Islet of Langerhans (tissue), 1 donor: ENCODE results near the gene SMIM23.

Experiments used
- FAIRE-seq: peaks from one replicate; lab custom pipeline; 2011; peaks lifted over from hg19 to GRCh38; lab: Jason Lieb, UNC

Gene SMIM23

DNA sequence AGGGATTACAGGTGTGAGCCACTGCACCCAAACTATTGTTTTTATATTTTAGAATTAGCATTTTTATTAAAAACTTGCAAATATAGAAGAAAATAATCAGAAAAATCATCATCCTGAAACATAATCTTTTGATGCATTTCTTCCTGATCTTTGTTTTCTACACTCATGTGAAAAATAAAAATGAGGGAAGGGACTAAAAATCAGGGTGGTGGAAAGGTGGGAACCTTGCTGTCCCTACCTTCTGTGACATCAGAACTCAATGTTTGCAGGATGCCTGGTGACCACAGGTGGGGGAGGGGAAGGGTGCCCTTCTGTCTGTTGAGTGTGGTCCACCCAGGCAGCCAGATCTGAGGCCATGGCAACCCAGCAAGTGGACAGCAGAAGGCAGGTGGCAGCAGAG lies at the start of gene SMIM23:
SMIM23 (plus strand) TSS at position 301 of the 400 bp plus-strand sequence; CDS start at position 356, 55 bp downstream.
- FAIRE-seq: no peak

DNA sequence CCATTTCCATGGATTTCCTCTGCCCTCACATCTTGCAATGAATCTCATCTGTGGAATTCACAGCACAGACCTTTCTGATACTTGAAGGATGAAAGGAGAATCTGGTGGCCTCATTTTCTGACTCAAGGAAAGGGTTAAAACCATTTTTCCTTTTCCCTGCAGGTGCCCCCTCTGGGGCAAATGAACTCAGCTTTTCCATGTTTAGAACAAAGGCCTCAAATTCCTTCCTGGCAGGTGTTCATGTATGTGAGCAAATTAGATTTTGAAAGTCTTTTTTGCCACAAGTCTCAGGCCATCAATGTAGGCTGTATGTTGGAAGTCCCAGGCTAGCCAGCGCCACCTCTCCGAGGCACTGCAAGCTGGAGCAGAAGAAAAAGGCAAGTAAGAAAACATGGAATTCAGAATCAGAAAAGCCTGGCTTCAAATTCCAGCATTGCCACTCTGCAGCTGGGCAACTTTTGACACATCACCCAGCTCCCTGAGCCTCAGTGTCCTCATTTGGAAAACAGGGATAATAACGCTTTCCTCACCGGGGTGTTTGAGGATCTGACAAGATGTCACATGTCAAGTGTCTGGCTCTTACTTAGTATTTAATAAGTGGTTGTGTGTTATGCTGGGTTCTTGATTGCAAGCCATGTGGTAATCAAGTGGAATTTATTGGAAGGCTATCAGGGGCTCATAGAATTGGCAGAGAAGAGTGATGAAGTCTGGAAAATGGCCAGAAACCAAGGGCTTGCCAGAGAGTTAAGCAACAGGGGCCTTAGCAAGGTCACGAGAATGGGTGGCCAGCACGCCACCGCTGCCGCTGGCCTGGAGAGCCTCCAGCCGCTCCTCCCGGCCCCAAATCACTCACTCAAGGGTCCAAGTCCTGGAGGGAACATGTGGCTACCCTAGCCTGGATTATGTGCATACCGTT lies 48.4 kb upstream of the SMIM23 start:
- FAIRE-seq: no peak

DNA sequence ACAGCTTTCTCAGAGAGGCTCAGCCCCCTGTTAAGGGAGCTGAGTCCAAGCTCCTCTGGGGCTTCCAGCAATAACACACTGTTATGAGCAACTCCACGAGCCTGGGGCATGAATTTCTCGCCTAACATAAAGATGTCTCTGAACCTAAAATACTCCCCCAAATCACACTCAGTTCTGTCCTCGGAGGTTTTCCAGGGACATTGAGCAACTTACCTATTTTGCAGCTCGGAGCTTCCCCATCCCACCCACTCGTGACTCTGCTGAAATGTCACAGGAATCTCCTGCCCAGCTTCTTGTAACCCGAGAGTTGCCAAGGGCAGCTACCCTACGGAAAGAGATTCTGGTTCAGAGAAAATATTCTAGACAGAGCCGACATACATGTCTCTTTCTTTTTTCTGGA lies 47.1 kb upstream of the SMIM23 start:
- FAIRE-seq: no peak

- FAIRE-seq: no peak
Observed at GRCh38 chr5:171739271-171739670, 46.3 kb upstream of the SMIM23 start.

DNA sequence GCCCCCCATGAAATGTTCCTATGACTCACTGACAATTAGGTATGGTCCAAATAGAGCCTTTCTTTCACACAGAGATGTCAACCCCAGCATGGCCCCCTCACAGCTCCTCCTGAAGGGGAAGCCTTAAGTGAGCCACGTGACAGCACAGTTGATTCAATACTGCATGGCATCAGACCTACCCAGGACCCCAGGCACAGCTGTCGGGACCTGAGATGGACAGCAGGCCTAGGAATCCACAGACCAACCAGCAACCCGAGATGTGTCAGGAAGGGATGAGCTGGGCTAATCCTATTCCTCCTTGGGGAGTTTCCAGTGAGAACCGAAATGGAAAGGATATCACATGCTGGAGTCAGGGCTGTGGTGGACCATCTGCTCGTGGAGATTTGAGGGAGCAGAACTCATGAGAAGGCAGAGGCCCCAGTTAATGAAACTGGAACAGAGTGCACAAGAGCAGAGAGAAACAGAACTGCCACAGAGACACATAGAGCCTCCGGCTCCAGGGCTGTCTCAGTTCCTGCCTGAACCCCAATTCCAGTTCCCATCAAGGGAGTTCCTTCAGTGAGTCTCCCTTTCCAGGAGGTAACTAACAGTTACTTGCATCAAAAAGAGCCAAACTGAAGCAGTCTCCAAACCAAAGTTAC lies 42.1 kb upstream of the SMIM23 start:
- FAIRE-seq: no peak

DNA sequence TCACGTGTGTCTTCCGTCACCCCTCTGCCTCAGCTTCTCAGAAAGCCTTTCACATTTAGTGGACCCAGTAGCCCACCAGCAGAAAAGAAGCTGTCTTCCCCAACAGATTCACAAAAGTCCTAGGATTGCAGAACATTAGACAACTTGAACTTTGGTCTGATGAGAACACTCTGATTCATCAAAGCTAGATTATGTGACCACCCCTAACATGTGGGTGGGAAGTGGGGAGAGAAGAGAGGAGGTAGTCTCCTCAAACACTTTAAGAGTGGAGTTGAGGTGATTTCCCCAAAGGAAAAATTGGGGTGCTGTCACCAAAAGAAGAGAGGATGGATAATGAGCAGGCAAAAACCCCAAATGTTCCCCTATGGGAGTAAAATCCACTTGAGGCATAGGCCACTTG lies 41.4 kb upstream of the SMIM23 start:
- no peak for FAIRE-seq

DNA sequence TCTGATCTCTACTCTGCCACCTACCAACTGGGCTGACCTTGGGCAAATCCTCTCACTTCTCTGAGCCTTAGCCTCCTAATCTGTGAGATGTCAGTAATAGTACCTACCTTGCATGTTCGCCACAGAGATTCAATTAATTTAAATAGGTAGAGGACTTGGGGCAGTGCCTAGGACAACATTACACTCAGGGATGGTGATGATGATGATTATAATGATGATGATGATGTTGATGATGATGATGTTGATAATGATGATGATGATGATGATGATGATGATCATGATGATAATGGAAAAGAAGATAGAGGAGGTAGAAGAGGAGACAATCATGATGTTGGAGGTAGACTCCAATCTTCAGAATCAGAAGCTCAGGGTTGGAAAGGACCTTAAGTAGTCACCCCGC lies 40.7 kb upstream of the SMIM23 start:
- no peak for FAIRE-seq

DNA sequence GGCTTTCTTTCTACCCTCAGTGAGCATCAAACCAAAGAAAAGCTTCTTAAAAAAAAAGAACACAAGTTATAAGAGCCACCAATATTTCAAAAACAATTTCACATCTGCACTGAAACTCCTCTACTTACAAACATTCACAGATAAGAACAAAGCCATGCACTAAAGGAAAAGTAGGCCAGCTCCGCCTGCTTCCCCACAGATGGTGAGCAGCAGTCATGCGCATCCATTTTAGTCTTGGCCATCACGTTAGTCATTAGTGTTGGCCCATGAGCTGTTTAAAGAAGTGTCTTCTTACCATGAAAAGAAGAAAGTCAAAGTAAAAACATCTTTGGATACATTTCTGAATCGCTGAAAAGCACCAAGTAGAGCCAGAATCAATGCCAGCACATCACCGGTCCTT lies 40.0 kb upstream of the SMIM23 start:
- no peak for FAIRE-seq

DNA sequence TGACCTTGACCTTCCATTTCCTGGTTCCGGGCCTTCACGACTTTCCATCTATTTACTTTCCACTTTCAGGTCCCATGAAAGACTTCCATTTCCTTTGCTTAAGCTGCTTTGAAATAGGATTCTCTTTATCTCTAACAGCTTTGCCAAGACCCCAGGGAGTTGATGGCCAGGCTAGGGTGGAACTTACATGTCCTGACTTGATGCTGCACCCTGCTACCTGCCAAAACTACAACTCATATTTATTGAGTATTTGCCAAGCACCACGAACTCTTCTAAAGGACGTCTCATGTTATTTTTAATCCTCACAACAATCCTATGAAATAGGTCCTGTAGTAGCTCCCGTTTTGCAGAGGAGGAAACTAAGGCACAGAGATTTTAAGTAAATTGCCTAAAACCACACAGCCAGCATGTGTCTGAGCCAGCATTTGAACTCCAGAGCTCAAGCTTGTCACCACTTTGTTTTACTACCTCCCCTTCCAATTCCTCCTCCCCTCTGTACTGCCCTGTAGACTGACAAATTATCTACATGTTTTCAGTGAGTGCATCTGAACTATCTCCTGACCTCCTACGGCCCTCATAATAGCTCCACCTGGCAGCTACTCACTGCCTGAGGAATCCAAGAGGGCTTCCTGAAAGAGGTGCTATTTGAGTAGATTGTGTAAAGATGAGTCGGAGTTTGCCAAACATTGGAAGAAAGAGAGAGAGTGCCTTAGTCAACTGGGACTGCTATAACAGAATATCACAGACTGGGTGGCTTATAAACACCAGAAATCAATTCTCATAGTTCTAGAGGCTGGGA lies 38.4 kb upstream of the SMIM23 start:
- no peak for FAIRE-seq

DNA sequence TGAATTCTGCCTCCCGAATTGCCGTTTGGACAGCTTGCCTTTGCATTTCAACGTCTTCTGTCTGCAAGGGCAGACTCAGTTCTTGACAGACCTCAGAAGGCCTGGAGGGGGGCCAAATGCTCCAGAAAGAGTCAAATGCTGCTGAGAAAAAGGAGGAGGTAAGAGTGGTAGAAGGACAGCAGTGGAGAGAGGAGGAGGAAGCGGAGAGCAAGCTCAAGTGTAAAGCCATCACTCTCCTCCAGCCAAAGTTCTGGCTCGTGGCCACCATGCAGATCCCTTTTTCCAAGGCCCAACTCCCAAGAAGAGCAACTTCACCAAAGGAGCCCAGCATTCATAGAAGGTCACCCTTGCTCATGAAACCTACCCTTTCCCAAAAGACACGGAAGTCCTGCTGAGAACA lies 36.9 kb upstream of the SMIM23 start:
- no peak for FAIRE-seq

DNA sequence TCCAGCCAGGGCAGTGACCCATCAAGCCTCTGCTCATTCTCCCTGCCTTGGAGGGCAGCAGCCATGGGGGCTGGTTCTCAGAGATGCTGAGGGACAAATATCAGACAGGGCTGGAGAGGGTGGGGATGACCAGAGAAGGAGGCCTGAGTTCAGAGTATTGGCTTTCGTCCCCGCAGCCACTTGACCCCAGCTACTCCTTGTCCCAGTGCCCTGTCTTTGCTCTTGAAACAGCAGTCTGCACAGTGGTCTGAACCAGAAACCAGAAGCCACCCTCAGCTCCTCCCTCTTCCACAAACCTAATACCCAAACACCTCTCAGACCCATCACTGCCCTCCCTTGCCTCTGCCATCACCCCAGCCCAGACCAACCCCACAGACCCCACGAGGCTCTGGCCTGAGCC lies 36.3 kb upstream of the SMIM23 start:
- FAIRE-seq: no peak

GRCh38 chr5:171750311-171750788 lies 35.3 kb upstream of the SMIM23 start:
- FAIRE-seq: no peak

DNA sequence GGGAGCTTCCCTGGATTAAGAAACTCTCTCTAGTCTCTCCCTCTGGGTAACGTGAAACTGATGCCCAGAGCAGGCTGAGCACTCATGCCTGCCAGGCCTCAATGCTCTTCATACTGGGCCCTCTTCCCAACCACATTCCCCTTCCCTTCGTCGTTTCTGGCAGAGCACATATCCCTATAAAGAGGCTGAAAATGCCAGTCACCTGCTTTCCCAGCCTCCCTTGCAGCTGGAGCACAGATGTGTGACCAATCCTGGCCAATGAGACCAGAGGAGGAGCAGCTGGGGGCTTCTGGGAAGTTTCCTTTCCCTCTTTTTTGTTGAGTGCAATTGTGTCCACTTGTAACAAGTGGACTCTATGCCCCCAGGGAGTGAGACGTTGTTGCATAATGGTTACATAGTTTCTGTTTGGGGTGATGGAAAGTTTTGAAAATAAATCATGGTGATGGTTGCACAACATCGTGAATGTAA lies 30.2 kb upstream of the SMIM23 start:
- FAIRE-seq: no peak

GRCh38 chr5:171757853-171758535 lies 27.6 kb upstream of the SMIM23 start:
- no peak for FAIRE-seq

DNA sequence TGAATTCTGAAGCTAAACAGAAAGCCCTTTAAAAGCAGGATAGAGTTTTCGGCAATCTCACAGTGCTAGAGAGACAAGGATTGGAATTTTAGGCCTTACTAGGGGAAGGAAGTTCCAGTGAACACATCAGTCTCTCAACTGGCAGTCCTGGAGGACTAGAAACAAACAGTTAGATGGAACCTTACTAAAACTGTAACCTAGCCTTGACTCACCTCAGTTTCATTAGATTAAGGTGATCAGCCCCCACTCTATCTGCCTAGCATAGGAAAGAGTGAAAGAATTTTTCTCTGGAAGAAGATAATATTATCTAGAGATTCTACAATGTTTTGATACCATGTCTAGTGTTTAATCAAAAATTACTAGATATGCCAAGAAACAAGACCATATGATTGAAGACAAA lies 25.8 kb upstream of the SMIM23 start:
- no peak for FAIRE-seq

- FAIRE-seq: no peak
Observed at GRCh38 chr5:171762021-171762608, 23.5 kb upstream of the SMIM23 start.

GRCh38 chr5:171762903-171763302 lies 22.7 kb upstream of the SMIM23 start:
- FAIRE-seq: no peak

DNA sequence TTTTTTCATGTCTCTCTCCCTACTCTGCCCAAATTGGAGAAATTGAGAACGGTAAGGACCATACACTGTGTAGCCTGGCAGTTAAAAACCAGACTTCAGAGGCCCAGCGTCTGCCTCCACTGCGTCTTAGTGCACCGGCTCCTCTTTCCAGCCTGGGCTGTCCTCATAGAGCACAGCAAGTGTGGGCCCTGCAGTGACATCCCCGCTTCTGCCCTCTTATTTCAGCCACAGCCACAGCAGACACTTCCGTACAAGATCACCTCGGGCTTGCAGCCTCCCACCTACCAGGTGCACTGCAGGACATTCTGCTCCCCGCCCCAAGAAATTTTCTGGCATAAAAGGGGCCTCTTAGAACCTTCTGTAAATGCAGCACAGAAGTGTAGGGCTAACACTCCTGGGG lies 21.4 kb upstream of the SMIM23 start:
- FAIRE-seq: no peak

GRCh38 chr5:171766875-171767274 lies 18.7 kb upstream of the SMIM23 start:
- FAIRE-seq: no peak

- no peak for FAIRE-seq
Observed at GRCh38 chr5:171770153-171770552, 15.5 kb upstream of the SMIM23 start.

DNA sequence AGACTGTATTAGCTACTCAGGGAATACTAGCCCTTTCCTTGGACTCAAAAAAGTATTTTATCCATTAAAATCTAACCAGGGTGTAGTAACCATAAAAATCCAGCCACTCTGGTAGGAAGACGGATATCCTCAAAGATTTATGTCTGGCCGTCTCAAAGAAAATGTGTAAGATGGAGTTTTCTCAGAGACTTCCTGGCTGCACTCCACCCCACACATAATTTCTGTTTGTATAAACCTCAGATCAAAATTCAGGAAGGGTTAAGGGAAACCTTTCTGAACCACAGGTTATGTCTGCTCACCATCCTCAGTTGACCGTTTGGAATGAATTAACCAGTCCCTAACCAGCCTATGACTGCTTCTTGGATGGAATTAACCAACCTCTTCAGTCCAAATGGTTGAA lies 13.8 kb upstream of the SMIM23 start:
- no peak for FAIRE-seq

- no peak for FAIRE-seq
Observed at GRCh38 chr5:171773106-171773505, 12.5 kb upstream of the SMIM23 start.
